PC-9 (cell line): ENCODE data around the gene KIAA0232. TPM values are rescaled to one million over a fixed set of nuclear protein-coding genes. Genes with fewer than 3 reads are reported as not detected.

ENCODE experiments used
- BruUV-seq: library from RNA; stranded (reverse); fragments of 400-500 nt; replicated peaks from 2 replicates; lab custom pipeline; 2021; lab: Mats Ljungman, UMichigan
- CTCF ChIA-PET: fragments of 300-600 bp; sonication (Branson Sonifier 250); formaldehyde crosslinking; loops from one replicate; lab custom pipeline; 2022; ENCODE audit warnings: antibody characterized with exemption; lab: Charles Lee
- POLR2A ChIA-PET: fragments of 300-600 bp; sonication (Branson Sonifier 250); formaldehyde crosslinking; loops from one replicate; lab custom pipeline; 2022; ENCODE audit warnings: antibody characterized with exemption; ENCODE audit not compliant: unreplicated experiment; lab: Charles Lee
- DNase-seq, 2 experiments: peaks; one replicate each; pipeline versions ENCODE4 v3.0.0 to v3.0.0-alpha.2; 2015 to 2022; ENCODE audit warnings: mixed read lengths in 1 of 2
- H2AFZ ChIP-seq: fragments of 200-600 bp; sonication (generic); 2 replicates; pipeline ENCODE4 v1.8.1; 2017; ENCODE audit warnings: antibody characterized with exemption
- H3F3A ChIP-seq: fragments of 200-600 bp; sonication (generic); 2 replicates; pipeline ENCODE4 v1.8.1; 2017; ENCODE audit warnings: antibody characterized with exemption, mild to moderate bottlenecking, low read depth; ENCODE audit not compliant: insufficient read depth
- H3K27ac ChIP-seq: fragments of 200-600 bp; sonication (generic); 2 replicates; pipeline ENCODE4 v1.6.1; 2016; ENCODE audit warnings: mixed run types
- H3K27me3 ChIP-seq: fragments of 200-600 bp; sonication (generic); 2 replicates; pipeline ENCODE4 v1.6.1; 2016; ENCODE audit warnings: low read depth, mixed run types; ENCODE audit not compliant: insufficient read depth
- H3K36me3 ChIP-seq: fragments of 200-600 bp; sonication (generic); 2 replicates; pipeline ENCODE4 v1.6.1; 2016; ENCODE audit warnings: low read depth, mixed run types
- H3K4me1 ChIP-seq: fragments of 200-600 bp; sonication (generic); replicated peaks from 2 replicates; pipeline ENCODE4 v1.6.1; 2016; ENCODE audit warnings: mixed run types; ENCODE audit not compliant: insufficient read depth
- H3K4me2 ChIP-seq: fragments of 200-600 bp; sonication (generic); 2 replicates; pipeline ENCODE4 v1.6.1; 2017; ENCODE audit warnings: mixed run types
- H3K4me3 ChIP-seq: fragments of 200-600 bp; sonication (generic); 2 replicates; pipeline ENCODE4 v1.6.1; 2016; ENCODE audit warnings: mixed run types
- H3K79me2 ChIP-seq: fragments of 200-600 bp; sonication (generic); 2 replicates; pipeline ENCODE4 v1.6.1; 2017; ENCODE audit warnings: low read depth, mixed run types
- H3K9me2 ChIP-seq: fragments of 200-600 bp; sonication (generic); 2 replicates; pipeline ENCODE4 v1.8.1; 2017; ENCODE audit warnings: mild to moderate bottlenecking; ENCODE audit not compliant: insufficient read depth
- H3K9me3 ChIP-seq: fragments of 200-600 bp; sonication (generic); 2 replicates; pipeline ENCODE4 v1.8.1; 2016; ENCODE audit warnings: low read depth; ENCODE audit not compliant: insufficient read depth
- H4K20me1 ChIP-seq: fragments of 200-600 bp; sonication (generic); 2 replicates; pipeline ENCODE4 v1.8.1; 2017; ENCODE audit not compliant: insufficient read depth
- EZH2 ChIP-seq: fragments of 200-600 bp; sonication (generic); IDR thresholded peaks from 2 replicates; pipeline ENCODE4 v1.8.0; 2017; ENCODE audit warnings: antibody characterized with exemption, low read depth
- intact Hi-C: fragments of 100-400 bp; cut with micrococcal nuclease; formaldehyde crosslinking; loops from one replicate; pipeline ENCODE4 v1.10.0; 2022; ENCODE audit not compliant: unreplicated experiment
- total RNA-seq: library from RNA; stranded (reverse); gene quantifications from 2 replicates; pipeline ENCODE4 v1.2.3, GENCODE V29; 2021
- TF ChIP-seq, protein P1 (sequence below): fragments of 200-600 bp; sonication (generic); conservative IDR thresholded peaks from 2 replicates; pipeline ENCODE4 v1.6.1; 2017; ENCODE audit warnings: mixed run types, antibody characterized with exemption, mild to moderate bottlenecking, moderate library complexity

The KIAA0232 gene
- total RNA-seq, 1 experiment from 2014 or later: 24.7 TPM

DNA sequence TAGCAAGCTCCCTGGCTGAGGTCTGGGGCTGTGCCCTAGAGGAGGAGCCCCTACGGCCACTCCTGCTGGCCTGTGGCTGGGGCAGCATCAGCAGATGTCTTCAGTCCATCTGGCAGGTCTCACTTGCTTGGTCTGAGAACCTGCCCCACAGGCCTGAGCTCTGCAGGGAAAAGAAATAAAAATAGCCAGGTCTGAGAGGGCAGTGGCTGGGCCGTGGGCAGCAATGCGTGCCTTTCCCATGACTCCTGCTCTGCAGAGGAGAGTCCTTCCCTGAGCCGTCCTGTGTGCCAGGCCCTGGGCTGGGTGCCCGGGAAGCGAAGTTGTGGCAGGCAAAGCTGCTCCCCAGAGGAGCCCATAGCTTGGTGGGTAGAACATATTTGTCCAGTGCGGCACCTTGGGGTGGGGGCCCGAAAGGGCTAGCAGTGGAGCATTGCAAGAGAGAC, 11.3 kb upstream of the KIAA0232 start:
- no peaks in the 10 kb centered on the region for H3K36me3 ChIP-seq
- H4K20me1 ChIP-seq: no peaks in the 10 kb centered on the region
- no peaks in the 10 kb centered on the region for H3K27me3 ChIP-seq
- H3F3A ChIP-seq: peaks cover 35% of the 10 kb centered on the region
- no TSS peak for BruUV-seq
- H3K9me3 ChIP-seq: no peaks in the 10 kb centered on the region
- H3K4me3 ChIP-seq: no peak overlapping the region
- no peak overlapping the region for H2AFZ ChIP-seq
- peak overlapping the region; percentile 81; the same call in 1 of the 2 replicates for H3K27ac ChIP-seq
- H3K79me2 ChIP-seq: no peaks in the 10 kb centered on the region
- DNase-seq: peak; percentile 62 to 87
- H3K4me1 ChIP-seq: peaks cover 82% of the 10 kb centered on the region
- H3K4me2 ChIP-seq: no peak overlapping the region
- POLR2A ChIA-PET: interaction anchor here (0.5 to 1.1 kb wide), 11 partner anchors 12 to 463 kb away, joined by 3 to 11 read pairs (median 3); partner anchors contain the start of gene TADA2B
- H3K9me2 ChIP-seq: no peaks in the 10 kb centered on the region
- CTCF ChIA-PET: interaction anchor here (0.6 kb wide), 1 partner anchor 9 kb away, joined by 4 read pairs; no protein-coding TSS in a partner anchor
- no peak for TF ChIP-seq EZH2
- TF ChIP-seq, protein P1, sequence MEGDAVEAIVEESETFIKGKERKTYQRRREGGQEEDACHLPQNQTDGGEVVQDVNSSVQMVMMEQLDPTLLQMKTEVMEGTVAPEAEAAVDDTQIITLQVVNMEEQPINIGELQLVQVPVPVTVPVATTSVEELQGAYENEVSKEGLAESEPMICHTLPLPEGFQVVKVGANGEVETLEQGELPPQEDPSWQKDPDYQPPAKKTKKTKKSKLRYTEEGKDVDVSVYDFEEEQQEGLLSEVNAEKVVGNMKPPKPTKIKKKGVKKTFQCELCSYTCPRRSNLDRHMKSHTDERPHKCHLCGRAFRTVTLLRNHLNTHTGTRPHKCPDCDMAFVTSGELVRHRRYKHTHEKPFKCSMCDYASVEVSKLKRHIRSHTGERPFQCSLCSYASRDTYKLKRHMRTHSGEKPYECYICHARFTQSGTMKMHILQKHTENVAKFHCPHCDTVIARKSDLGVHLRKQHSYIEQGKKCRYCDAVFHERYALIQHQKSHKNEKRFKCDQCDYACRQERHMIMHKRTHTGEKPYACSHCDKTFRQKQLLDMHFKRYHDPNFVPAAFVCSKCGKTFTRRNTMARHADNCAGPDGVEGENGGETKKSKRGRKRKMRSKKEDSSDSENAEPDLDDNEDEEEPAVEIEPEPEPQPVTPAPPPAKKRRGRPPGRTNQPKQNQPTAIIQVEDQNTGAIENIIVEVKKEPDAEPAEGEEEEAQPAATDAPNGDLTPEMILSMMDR: no peak
- intact Hi-C loops: no loop called here

DNA sequence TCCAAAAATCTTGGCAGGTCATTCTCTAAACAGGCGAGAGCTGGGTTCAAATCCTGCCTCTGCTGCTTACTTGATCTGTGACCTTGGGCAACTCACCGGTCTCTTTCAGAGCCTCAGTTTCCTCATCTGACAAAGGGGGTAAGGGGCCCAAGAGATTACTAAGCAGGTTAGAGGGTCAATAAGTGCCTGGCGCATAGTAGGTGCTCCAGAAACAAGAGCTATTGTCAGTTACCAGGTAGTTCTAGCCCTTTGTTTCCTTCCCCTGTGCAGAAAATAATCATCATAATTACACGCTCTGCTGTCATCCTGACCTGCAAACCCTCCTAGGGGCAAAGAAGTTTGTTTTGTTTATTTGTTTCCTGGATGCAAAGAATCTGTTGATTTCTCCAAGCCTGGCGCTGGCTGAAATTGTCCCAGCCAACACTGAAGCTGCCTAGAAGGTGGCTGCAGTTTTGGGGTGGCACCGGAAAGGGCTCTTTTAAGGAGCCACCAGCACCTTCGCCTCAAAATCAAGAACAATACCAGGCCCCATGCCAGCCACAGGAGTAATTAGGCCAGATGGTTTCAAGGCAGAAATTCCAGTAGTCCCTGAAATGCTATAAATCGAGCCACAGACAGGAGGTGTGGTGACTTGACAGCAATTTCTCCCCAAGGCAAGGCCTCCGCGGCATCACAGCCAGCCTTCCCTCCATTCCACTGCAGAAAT, 10.2 kb upstream of the KIAA0232 start:
- CTCF ChIA-PET: no interaction called here
- peak; percentile 77 to 89 for DNase-seq
- H3K4me1 ChIP-seq: peaks cover 71% of the 10 kb centered on the region
- BruUV-seq: TSS peak; percentile 57
- H3K9me2 ChIP-seq: no peaks in the 10 kb centered on the region
- H3F3A ChIP-seq: peaks cover 35% of the 10 kb centered on the region
- H4K20me1 ChIP-seq: no peaks in the 10 kb centered on the region
- intact Hi-C loops: loop anchor here (1.0 to 2.0 kb wide), 3 partner anchors 8 to 52 kb away; no protein-coding TSS in a partner anchor
- no peak overlapping the region for H2AFZ ChIP-seq
- H3K79me2 ChIP-seq: no peaks in the 10 kb centered on the region
- peak overlapping the region; percentile 58 for H3K4me2 ChIP-seq
- H3K4me3 ChIP-seq: no peak overlapping the region
- POLR2A ChIA-PET: interaction anchor here (0.6 to 0.9 kb wide), 3 partner anchors 19 to 90 kb away, joined by 3 to 8 read pairs (median 3); no protein-coding TSS in a partner anchor
- H3K27me3 ChIP-seq: no peaks in the 10 kb centered on the region
- no peaks in the 10 kb centered on the region for H3K9me3 ChIP-seq
- peak overlapping the region; percentile 81 for H3K27ac ChIP-seq
- no peaks in the 10 kb centered on the region for H3K36me3 ChIP-seq
- no peak for TF ChIP-seq EZH2
- TF ChIP-seq, protein P1: no peak

DNA sequence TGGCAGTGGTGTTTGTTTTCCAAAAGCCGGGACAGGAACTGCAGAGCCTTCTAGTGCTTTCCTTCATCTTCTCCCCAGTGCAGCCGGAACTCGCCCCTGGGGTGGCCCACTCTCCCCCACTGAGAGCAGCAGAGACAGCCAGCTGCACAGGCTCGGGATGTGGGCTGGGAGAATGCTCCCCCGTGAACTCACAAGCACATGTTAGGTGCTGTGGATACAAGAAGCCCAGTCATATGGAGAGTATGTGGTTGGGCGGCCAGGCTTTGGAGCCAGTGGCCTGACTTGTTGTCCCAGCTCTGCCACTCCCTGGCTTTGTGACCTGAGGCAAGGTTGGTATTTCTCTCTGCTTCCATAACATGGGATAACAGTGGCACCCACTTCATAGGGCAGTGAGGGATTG, 9.4 kb upstream of the KIAA0232 start:
- Histone ChIP-seq H3K9me3 (no peaks in the 10 kb centered on the region), H3K9me2 (no peaks in the 10 kb centered on the region), H3K27ac (peak overlapping the region; percentile 81), H3K4me2 (peak overlapping the region; percentile 58), H3K27me3 (no peaks in the 10 kb centered on the region), H3F3A (peaks cover 34% of the 10 kb centered on the region), H3K4me1 (peaks cover 64% of the 10 kb centered on the region), H3K4me3 (peak overlapping the region; percentile 1; the same call in 1 of the 2 replicates), H3K79me2 (no peaks in the 10 kb centered on the region), H2AFZ (no peak overlapping the region), H3K36me3 (no peaks in the 10 kb centered on the region), H4K20me1 (no peaks in the 10 kb centered on the region)
- TSS peak; percentile 45 for BruUV-seq
- DNase-seq: peak; percentile 82 to 93
- POLR2A ChIA-PET: interaction anchor here (0.6 to 0.9 kb wide), 3 partner anchors 20 to 89 kb away, joined by 3 to 8 read pairs (median 3); no protein-coding TSS in a partner anchor
- CTCF ChIA-PET: no interaction called here
- TF ChIP-seq EZH2: no peak
- TF ChIP-seq, protein P1: no peak
- intact Hi-C loops: loop anchor here (1.0 to 2.0 kb wide), 3 partner anchors 22 to 52 kb away; no protein-coding TSS in a partner anchor
